Adipose tissue (tissue), 3 donors: ENCODE data around the gene ARL6IP1. TPM values are rescaled to one million over a fixed set of nuclear protein-coding genes. Genes with fewer than 3 reads are reported as not detected.
"Not testable (repeated sequence)": the region's sequence is repeated elsewhere in the genome, so short reads cannot be mapped to it uniquely, and the experiment has no call there.

Source experiments
- H3K27ac ChIP-seq: one replicate; pipeline ENCODE4 v1.5.1; 2013; ENCODE audit warnings: low read depth, low read length
- WGBS, 3 donors: extraction: QIAGEN DNeasy Blood & Tissue Kit; methylation state at CpG; one replicate each; pipeline ENCODE4 v1.1.7; 2013; 5-methylcytosine and 5-hydroxymethylcytosine counted together
- polyA plus RNA-seq, 3 donors: library from polyadenylated mRNA; stranded (reverse); fragments of 200-250 nt; gene quantifications; one replicate each; pipeline ENCODE4 v1.2.3, GENCODE V29; 2013
- donor health status: healthy with polysubstance abuse.
- donor health status: Bipolar disorder and iron deficiency.
- donor health status: healthy.

Gene ARL6IP1
- polyA plus RNA-seq, 3 donors: 45.0 to 112 (median 95.8) TPM

DNA sequence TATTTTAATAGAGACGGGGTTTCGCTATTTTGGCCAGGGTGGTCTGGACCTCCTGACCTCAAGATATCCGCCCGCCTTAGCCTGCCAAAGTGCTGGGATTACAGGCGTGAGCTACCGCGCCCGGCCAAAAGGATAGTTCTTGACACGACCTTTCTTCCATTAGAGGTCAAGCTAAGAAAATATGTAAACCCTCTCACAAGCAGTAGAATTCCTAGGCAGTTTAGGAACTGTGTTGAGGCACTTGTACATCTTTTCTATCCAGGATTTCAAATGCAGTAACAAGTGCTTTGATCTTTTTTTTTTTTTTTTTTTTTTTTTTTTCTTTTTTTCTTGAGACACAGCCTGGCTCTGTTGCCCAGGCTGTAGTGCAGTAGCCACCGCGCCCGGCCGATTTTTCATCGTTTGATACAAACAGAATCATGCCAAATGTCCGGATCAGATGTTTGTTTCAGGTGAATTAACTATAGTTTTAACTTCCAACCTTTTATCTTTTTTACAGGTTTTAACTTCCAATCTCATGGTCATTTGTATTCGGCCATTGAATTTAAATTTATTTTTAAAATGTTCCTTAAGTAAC is 1.5 kb upstream of the ARL6IP1 start:
- H3K27ac ChIP-seq: no peak overlapping the region

DNA sequence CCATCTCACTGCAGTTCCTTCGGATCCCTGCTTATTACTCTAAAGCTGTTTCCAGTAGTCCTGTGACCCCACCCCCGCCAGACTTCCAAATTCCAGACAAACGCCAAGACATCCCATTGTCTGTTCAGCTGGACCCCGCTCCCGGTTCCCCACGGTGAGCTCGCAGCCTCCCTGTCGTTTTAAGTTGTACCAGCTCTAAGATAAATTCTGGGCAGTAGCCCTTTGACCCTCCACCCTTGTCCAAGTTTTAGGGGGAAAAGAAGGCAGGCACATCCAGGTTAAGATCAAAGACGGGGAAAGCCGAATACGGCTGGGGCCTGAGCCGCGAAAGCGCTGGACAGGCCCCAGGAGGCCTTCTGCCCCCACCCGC is 589 bp downstream of the ARL6IP1 start:
- no peak overlapping the region for H3K27ac ChIP-seq
- WGBS, 3 donors: 0% methylated on average over 15 of the region's 15 CpGs

More for the DNA sequence above, 1.5 kb upstream of the ARL6IP1 start:
- 87 to 93% (median 92%) methylated on average over 16 of the region's 16 CpGs for WGBS, 3 donors

DNA sequence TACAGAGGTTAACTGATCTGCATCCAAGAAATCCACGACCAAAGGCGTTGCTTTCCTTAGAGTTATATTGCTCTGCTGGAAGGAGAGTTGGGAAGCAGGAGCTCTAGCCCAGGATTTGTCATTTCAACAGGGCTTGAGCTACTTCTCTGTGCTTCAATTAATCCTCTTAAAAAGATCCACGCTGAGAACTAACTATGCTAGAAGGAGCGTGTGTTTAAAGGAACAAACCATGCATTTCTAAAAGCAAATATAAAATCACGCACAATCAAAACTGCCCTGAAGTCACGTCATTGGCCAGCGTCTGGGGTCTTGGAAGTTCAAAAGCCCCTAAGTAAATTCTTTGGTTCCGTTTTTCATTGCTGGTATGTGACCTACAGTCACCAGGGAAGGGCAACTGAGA is 1.1 kb downstream of the ARL6IP1 start:
- no peak overlapping the region for H3K27ac ChIP-seq
- WGBS, 3 donors: 2 to 4% (median 2%) methylated on average over 8 of the region's 8 CpGs

DNA sequence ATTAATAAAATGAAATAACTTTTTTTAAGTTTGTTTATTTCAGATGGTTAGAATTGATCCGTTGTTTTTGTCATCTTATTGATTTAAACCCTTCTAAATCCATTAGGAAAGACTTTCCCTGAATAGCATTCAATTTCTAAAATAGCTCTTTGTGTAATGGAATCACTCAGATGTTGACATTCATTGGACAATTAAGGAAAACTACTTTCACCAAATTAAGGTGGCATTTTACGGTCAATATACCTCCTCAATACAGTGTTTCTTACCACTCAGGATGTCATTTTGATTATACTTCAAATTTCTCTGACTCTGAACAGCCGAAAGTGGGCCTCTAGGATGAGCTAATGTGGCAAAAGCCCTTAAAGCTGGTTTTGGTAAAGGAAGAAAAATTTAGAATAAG is 1.8 kb downstream of the ARL6IP1 start:
- no peak overlapping the region for H3K27ac ChIP-seq
- 65 to 83% (median 72%) methylated on average over 3 of the region's 3 CpGs for WGBS, 3 donors

DNA sequence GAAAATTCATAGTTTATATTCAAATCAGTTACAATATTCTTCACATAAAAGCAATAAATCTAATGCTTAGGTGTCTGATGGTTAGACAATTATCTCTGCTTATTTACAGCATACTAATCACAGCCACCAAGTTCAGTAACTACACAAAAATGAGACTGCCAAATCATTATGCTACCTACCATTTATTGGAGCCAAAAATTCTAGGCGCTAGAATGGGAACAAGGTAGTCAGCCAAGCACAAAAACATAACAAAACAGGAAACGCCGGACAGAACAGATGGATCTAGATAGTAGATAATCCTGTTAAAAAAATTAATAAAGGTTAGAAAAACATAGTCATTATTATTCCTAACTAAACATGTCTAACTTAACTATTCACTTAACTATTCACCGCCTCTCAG is 3.6 kb downstream of the ARL6IP1 start:
- 47 to 83% (median 77%) methylated on average over 4 of the region's 4 CpGs for WGBS, 3 donors
- no peak overlapping the region for H3K27ac ChIP-seq

DNA sequence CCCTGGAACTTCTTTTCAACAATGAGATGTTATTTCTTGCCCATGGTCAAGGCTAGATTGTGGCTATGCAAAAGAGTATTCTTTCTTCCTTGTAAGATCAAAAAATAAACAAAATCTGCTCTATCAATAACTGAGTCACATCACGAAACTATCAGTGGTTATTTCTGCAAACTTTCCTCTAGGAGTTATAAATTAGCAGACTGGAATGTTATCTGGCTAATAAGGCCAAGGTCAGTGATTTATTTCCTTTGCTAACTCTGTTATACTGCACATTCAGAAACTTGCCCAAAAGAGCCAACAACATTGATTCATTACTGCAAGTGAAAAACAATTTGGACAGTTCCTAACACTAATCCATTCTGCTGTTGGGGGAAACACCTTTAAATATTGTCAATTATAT is 5.0 kb downstream of the ARL6IP1 start:
- no peak overlapping the region for H3K27ac ChIP-seq
- WGBS, 3 donors: 41 to 74% (median 70%) methylated on average over 1 of the region's 1 CpG

DNA sequence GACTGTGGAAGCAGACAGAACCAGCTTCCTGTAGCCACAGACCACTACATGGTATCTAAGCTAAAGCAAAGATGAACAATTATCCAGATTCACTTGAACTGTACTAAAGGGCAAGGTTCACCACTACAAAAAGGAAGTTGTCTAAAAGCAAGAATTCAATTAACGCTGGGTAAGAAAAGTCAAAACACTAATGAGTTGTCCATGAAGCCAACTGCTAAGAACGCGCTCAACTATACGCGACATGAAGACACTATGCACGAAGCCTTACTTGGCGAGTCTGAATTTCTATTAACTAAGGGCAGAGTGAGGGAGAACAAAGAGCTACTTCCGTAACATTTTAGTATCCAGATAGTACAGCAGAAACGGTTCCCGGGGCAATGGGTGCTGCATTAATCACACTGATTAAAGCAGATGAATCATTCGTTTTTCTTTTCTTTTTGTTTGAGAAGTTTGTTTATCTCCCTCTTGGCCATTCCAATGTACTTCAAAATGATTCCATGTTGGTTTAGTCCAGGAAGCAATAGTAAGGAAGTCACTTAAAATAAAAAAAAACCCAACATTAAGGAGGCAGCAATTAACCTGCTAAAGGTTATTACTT is 8.4 kb downstream of the ARL6IP1 start:
- 88 to 96% (median 92%) methylated on average over 11 of the region's 11 CpGs for WGBS, 3 donors
- H3K27ac ChIP-seq: no peak overlapping the region

DNA sequence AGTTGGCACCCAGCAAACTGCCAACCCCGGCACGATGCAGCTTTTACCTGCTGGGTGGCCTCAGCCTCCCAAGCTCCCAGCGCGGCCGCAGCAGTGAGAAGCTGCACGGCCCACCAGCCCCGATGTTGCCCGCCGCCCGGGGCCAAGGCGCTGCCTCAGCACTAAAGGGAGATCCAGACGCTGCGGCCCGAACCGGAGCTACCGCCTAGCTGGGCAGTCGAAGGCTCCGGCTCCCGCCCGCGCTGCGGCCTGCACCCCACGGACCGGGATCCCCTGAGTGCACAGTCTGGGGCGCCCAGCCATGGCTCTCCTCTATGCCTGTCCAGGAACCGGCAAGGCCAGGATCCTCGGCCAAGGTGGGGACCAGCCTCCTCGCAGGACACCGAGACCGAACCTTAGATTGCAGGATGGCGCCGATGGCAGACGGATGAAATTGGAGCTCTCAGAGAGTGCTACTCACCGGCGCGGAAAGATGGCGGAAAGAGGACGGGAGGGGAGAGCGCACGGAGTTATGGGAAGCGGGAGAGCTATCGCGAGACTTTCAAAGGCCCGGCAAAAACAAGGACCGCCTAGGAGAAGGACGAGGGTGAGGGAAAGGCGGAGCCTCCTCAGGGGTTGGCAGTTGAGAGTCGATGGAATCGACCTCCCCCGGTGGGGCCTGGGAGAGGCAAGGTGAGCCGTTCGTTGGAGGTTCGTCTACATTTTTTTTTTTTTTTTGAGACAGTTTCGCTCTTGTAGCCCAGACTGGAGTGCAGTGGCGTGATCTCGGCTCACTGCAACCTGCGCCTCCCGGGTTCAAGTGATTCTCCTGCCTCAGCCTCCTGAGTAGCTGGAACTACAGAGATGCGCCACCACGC is 11.3 kb downstream of the ARL6IP1 start, which contains the start of gene RPS15A:
Gene RPS15A (minus strand): TSS at position 485 of the 857 bp plus-strand sequence. CDS start 1,221 bp downstream, outside the sequence.
- H3K27ac ChIP-seq: no peak within 1 kb of the TSS
- 3 to 4% (median 3%) methylated on average over 53 to 60 of the region's 60 CpGs for WGBS, 3 donors

DNA sequence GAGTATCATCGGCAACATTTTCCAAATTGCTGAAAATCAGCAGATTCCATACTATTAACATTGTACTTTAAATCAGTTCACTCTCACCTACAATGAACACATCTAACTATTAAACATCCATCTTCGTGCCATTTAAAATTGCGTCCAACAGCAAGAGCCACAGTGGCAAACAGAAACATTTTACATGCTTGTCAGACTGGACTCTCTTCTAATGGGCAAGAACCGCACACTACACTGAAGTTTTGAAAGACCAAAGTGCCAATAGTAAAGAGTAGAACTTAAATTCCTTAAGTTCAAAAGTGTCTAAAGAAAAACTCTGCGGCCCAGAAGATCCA is 11.9 kb downstream of the ARL6IP1 start:
- H3K27ac ChIP-seq: no peak overlapping the region
- WGBS, 3 donors: 1% methylated on average over 5 of the region's 5 CpGs

DNA sequence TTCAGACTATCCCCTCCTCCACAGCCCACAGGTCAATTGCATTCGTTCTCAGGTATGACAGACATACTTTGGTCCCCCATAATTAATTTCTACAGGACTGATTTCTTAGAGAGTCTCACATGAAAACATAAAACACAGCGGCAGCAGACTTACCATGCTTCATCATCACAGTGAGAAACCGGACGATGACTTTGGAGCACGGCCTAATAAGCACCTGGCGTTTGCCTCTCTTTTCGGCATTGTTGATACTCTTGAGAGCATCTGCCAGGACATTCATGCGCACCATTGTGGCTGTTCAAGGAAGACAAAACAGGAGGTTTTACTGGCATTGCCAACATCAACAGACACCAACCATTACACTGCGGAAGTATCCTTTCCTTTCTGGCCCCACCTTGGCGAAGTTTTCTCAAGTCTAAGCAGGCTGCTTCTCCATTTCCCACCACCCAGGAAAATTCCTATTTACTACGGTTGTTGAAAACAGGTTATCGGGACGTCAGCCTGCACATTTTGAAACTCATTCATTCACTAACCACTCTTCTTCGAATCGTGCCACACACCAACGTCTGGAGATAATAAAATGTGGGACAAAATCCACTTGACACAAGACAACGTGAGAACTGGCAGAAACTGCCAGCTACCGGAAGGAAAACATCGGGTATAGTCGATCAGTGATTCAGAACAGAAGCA is 12.4 kb downstream of the ARL6IP1 start:
- H3K27ac ChIP-seq: no peak overlapping the region
- 7 to 14% (median 10%) methylated on average over 20 of the region's 20 CpGs for WGBS, 3 donors

DNA sequence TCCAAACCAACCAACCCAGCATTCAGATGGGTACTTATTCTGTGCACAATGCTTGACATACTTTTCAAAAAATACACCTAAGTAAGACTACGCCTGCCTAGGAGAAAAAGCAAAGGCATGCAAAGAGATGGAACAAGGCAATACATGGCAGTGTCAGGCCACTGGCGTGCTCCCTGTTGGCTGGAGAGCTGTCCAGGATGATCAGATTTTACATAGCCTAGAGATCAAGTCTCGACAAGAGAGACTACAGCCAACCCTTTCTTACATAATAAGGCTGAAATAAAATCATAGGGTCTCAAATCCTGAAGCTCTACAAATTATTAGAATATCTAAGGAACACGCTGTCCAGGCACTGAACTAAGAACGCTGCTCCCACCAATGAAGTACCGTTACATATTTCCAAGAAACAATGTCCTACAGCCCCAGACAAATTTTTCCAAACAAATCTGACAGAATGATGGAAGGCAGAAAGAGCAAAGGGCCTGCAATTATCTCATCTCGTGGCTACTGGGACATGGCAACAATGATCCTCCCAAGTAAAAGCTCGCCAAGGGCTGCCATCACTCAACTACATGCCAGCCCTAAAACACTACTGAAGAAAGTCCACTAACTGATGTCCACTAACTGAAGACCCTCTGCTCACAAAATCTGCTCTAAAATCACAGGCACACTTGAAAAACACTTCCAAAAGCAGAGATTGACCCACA is 16.3 kb downstream of the ARL6IP1 start:
- 67 to 71% (median 70%) methylated on average over 8 of the region's 8 CpGs for WGBS, 3 donors
- no peak overlapping the region for H3K27ac ChIP-seq

DNA sequence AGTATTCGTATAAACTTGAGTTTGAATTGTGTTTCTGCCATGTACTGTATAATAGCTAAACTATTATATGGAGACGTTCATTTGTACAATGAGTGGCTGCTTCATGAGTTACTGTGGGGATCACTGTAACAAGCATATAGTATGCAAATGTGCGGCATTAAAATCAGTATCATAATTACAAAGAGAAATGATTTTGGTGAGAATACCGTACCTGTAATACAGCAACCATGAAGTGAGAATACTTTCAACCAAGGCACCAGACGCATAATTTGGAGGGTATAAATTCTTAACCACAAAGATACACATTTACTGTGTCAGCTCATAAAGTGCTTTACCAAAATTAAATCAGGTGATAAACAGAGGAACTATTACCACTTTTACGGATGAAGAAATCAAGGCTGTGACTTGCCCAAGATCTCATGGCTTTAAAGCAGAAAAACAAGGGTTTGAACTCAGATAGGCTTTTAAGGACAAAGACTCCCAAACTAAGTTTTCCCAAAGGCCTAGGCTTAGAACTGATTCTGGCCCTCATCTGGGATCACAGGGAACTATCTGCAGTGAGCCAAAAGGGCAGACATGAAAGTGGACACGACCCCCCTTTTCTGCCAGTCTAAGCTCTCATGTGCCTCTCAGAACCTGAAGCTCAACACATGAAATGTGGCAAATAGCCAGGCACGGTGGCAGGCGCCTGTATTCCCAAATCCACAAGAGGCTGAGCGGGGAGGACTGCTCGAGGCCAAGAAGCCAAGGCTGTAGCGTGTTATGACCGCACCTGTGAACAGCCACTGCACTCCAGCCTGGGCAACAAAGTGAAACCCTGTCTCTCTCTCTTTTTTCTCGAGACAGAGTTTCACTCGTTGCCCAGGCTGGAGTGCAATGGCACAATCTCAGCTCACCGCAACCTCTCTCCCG is 17.7 kb downstream of the ARL6IP1 start:
- 80 to 84% (median 80%) methylated on average over 17 of the region's 17 CpGs for WGBS, 3 donors
- H3K27ac ChIP-seq: no peak overlapping the region

DNA sequence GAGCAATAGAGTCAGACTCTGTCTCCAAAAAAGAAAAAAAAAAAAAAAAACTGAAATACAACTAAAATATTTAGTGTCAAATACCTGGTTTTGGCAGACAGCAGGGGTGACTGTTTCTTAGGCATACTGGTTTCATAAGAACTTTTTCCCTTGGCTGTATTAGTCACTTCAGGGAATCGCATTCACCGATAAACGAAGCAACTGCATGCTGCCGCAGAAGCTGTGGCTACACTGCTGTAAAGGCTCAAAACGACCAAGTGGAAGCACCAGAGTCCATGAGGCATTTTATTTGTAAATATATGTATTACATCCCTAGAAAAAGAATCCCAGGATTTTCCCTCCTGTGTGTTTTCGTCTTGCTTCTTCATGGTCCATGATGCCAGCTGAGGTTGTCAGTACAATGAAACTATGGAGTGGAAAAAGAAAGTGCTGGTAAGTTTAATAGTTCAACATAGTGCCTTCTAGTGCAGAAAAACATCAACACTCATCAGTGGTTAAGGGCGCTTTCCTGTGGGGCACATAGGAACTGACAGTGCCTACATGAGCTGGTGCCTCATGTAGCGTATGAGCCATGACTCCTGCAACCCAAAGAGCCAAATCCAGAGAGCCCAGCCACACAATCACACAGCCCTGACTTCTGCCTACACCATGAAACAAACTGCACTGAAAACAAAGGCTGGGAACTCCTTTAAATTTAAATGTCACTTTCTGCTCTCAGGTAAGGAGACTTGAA is 18.5 kb downstream of the ARL6IP1 start:
- no peak overlapping the region for H3K27ac ChIP-seq
- 89 to 90% (median 90%) methylated on average over 8 of the region's 8 CpGs for WGBS, 3 donors

DNA sequence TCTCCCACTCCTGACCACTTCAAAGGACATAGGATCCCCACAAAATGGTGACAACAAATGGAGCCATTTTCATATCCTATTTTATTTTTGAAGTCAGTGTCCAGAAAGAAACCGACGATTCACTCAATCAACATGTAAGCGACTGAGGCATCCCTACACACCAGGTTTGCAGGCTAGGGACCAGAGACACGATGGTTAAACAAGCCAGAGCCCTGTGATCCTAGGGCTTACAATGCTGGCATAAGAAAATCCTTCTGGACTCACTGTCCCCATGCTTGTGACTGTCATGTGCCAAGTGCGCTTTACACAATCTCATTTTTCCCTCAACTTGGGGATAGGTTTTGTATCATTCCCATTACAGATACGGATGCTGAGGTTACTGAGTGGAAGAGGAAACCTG is 20.1 kb downstream of the ARL6IP1 start:
- not testable (repeated sequence) for H3K27ac ChIP-seq
- WGBS, 3 donors: 63 to 89% (median 82%) methylated on average over 3 to 5 of the region's 6 CpGs

DNA sequence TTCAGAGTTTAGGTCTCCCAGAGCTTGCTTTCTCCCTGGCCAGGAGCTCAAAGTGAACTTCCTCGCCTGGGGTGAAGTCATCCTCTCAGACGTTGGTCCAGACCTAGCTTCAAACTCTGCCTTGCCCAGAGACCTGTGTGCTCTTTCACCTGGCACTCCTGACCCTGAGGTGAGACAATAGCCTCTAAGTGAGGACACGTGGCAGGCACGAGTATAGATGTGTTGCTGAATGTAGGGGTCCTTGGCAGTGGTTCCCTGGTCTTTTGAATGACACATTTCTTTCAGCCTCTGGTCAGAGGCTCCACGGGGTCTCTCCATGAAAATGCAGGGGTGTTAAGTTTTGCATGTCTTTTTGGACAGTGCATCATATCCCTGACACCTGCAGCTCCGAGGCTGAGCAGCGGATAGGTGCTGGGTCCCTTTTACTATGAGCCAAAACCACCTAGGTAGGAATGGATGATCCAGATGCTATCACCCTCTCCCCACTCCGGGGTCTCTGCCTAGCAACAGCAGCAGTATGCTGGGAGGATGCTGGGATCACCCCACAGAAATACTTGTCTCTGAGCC is 20.8 kb downstream of the ARL6IP1 start:
- not testable (repeated sequence) for H3K27ac ChIP-seq
- 59 to 67% (median 59%) methylated on average over 7 to 8 of the region's 8 CpGs for WGBS, 3 donors

DNA sequence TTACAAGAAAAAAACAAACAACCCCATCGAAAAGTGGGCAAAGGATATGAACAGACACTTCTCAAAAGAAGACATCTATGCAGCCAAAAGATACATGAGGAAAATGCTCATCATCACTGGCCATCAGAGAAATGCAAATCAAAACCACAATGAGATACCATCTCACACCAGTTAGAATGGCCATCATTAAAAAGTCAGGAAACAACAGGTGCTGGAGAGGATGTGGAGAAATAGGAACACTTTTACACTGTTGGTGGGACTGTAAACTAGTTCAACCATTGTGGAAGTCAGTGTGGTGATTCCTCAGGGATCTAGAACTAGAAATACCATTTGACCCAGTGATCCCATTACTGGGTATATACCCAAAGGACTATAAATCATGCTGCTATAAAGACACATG is 23.7 kb downstream of the ARL6IP1 start:
- not testable (repeated sequence) for H3K27ac ChIP-seq
- WGBS, 3 donors: 80 to 100% (median 100%) methylated on average over 1 of the region's 1 CpG

DNA sequence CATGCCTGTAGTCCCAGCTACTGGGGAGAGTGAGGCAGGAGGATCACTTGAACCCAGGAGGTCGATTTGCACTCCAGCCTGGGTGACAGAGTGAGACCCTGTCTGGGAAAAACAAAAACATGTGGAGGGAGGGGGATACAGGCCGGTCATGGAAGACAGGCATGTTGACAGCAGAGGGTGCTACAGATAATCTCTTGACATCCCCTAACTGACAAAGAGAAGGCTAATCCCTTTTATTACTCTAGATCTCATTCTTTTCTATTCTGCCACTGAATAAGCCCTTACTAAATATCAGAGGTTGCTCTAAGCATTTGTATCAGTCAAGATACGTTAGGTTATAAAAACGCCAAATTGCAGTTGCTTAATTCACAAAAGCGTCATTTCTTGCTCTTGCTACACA is 25.0 kb downstream of the ARL6IP1 start:
- WGBS, 3 donors: 57 to 83% (median 58%) methylated on average over 5 of the region's 5 CpGs
- H3K27ac ChIP-seq: not testable (repeated sequence)
